ENCODE measurements around the gene LCK. TPM values are rescaled to one million over a fixed set of nuclear protein-coding genes. Genes with fewer than 3 reads are reported as not detected.

The LCK gene
- total and polyA plus RNA-seq, 2 donors (not counting 1 experiment from before 2014, with no cell fraction given) = 22.3 to 23.8 TPM

GRCh38 chr1:32272557-32273390, 21.7 kb downstream of the LCK start:
- H3K36me3 ChIP-seq (replicated peaks in 1 of 2; ENCODE audit: control extremely low read depth in 1 of 2, control insufficient read depth in 1 of 2, extremely low read depth in 1 of 2, insufficient read depth in 2 of 2, low read length in 1 of 2) = peaks cover 0 to 7% of the 10 kb centered on the region in 2 experiments
- CTCF ChIA-PET = interaction anchor here (0.8 kb wide), 1 partner anchor 14 kb away, joined by 3 read pairs; no protein-coding TSS in a partner anchor
- peak overlapping the region in 1 of 2 donors; percentile 63 for H3K27ac ChIP-seq (ENCODE audit: low read length in 2 of 2)
- no peak for DNase-seq
- H3K9me3 ChIP-seq (ENCODE audit: control extremely low read depth in 1 of 3, control insufficient read depth in 2 of 3, insufficient read depth in 1 of 3, low read length in 2 of 3) = no peaks in the 10 kb centered on the region
- no peak overlapping the region for H3K4me3 Mint-ChIP-seq
- WGBS (ENCODE audit: insufficient coverage) = 74% methylated on average over 7 of the region's 7 CpGs
- H3K4me1 Mint-ChIP-seq = peaks cover 27% of the 10 kb centered on the region
- H2AFZ ChIP-seq (ENCODE audit: insufficient read depth, low read depth, low read length, poor library complexity, severe bottlenecking) = peak overlapping the region; percentile 67
- TF ChIP-seq, protein P1, sequence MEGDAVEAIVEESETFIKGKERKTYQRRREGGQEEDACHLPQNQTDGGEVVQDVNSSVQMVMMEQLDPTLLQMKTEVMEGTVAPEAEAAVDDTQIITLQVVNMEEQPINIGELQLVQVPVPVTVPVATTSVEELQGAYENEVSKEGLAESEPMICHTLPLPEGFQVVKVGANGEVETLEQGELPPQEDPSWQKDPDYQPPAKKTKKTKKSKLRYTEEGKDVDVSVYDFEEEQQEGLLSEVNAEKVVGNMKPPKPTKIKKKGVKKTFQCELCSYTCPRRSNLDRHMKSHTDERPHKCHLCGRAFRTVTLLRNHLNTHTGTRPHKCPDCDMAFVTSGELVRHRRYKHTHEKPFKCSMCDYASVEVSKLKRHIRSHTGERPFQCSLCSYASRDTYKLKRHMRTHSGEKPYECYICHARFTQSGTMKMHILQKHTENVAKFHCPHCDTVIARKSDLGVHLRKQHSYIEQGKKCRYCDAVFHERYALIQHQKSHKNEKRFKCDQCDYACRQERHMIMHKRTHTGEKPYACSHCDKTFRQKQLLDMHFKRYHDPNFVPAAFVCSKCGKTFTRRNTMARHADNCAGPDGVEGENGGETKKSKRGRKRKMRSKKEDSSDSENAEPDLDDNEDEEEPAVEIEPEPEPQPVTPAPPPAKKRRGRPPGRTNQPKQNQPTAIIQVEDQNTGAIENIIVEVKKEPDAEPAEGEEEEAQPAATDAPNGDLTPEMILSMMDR (IDR thresholded peaks at IDR 0.05) = no peak
- no peak for TF ChIP-seq EZH2 (IDR thresholded peaks at IDR 0.05; ENCODE audit: borderline replicate concordance, insufficient read depth, low read depth, low read length, poor library complexity, severe bottlenecking)
- H3K9me3 Mint-ChIP-seq (ENCODE audit: insufficient read depth) = no peaks in the 10 kb centered on the region
- peak overlapping the region; percentile 65 for H3K4me2 ChIP-seq (replicated peaks; ENCODE audit: low read depth, low read length, poor library complexity, severe bottlenecking)
- peak overlapping the region; percentile 86 for H3K27ac Mint-ChIP-seq
- no peaks in the 10 kb centered on the region for H3K27me3 Mint-ChIP-seq
- no peak for ATAC-seq (ENCODE audit: low read depth)
- peaks cover 20 to 26% of the 10 kb centered on the region in 2 donors for H3K4me1 ChIP-seq (ENCODE audit: control insufficient read depth in 2 of 2, insufficient read depth in 2 of 2, low read length in 2 of 2)
- H3K4me3 ChIP-seq (ENCODE audit: control extremely low read depth in 1 of 5, extremely low read depth in 1 of 5, insufficient read depth in 1 of 5, low read depth in 2 of 5, low read length in 4 of 5) = no peak overlapping the region
- H4K20me1 ChIP-seq (ENCODE audit: control insufficient read depth, insufficient read depth, low read length, poor library complexity, severe bottlenecking) = no peaks in the 10 kb centered on the region
- H3K27me3 ChIP-seq (replicated peaks in 1 of 4; ENCODE audit: control extremely low read depth in 1 of 4, control insufficient read depth in 3 of 4, insufficient read depth in 4 of 4, low read length in 3 of 4) = no peaks in the 10 kb centered on the region
- intact Hi-C loops (cut with micrococcal nuclease) = no loop called here
- H3K79me2 ChIP-seq (ENCODE audit: control insufficient read depth, insufficient read depth, low read length) = peaks cover 44% of the 10 kb centered on the region
- H3K9ac ChIP-seq (ENCODE audit: low read length) = no peak overlapping the region
- POLR2A ChIA-PET = no interaction called here

Measured in B cell (primary cell).